NCI-H510A treated with DMSO at 0.1 percent for 48 hours (cell line): ENCODE data around the gene ATXN7L1.
A peak's percentile ranks its signal among the peaks of the same experiment; 100 is the strongest.
"Not testable (repeated sequence)": the region's sequence is repeated elsewhere in the genome, so short reads cannot be mapped to it uniquely, and the experiment has no call there.

Source experiments
- DNase-seq: peaks from one replicate; lab custom pipeline; 2025; lab: John Stamatoyannopoulos, UW

Gene ATXN7L1

GRCh38 chr7:105703207-105703930 is 173.0 kb downstream of the ATXN7L1 start:
- DNase-seq: no peak

- no peak for DNase-seq
Observed at GRCh38 chr7:105699568-105700236, 176.7 kb downstream of the ATXN7L1 start.

- DNase-seq: no peak
Observed at GRCh38 chr7:105698531-105698930, 177.9 kb downstream of the ATXN7L1 start.

- DNase-seq: no peak
Observed at GRCh38 chr7:105697753-105698152, 178.6 kb downstream of the ATXN7L1 start.

- not testable (repeated sequence) for DNase-seq
Observed at GRCh38 chr7:105697169-105697568, 179.2 kb downstream of the ATXN7L1 start.

GRCh38 chr7:105693576-105693975 is 182.8 kb downstream of the ATXN7L1 start:
- no peak for DNase-seq

GRCh38 chr7:105691680-105692564 is 184.5 kb downstream of the ATXN7L1 start:
- DNase-seq: peak; percentile 61

- no peak for DNase-seq
Observed at GRCh38 chr7:105691082-105691679, 185.2 kb downstream of the ATXN7L1 start.

GRCh38 chr7:105690325-105690945 is 186.0 kb downstream of the ATXN7L1 start:
- no peak for DNase-seq

GRCh38 chr7:105689067-105689819 is 187.2 kb downstream of the ATXN7L1 start:
- DNase-seq: no peak

- no peak for DNase-seq
Observed at GRCh38 chr7:105688617-105689016, 187.8 kb downstream of the ATXN7L1 start.

- no peak for DNase-seq
Observed at GRCh38 chr7:105685161-105685560, 191.2 kb downstream of the ATXN7L1 start.

- peak; percentile 26 for DNase-seq
Observed at GRCh38 chr7:105682341-105683060, 193.9 kb downstream of the ATXN7L1 start.

GRCh38 chr7:105680505-105681187 is 195.8 kb downstream of the ATXN7L1 start:
- no peak for DNase-seq

GRCh38 chr7:105678811-105679495 is 197.4 kb downstream of the ATXN7L1 start:
- DNase-seq: peak; percentile 44

- peak; percentile 22 for DNase-seq
Observed at GRCh38 chr7:105677817-105678573, 198.4 kb downstream of the ATXN7L1 start.

GRCh38 chr7:105677410-105677730 is 199.0 kb downstream of the ATXN7L1 start:
- no peak for DNase-seq

- DNase-seq: peak; percentile 70
Observed at GRCh38 chr7:105675934-105676371, 200.4 kb downstream of the ATXN7L1 start.
